Superior temporal gyrus (tissue), 1 donor: Measurements from ENCODE around the gene DSCAML1.
A peak's percentile ranks its signal among the peaks of the same experiment; 100 is the strongest.
"Not testable (repeated sequence)": the region's sequence is repeated elsewhere in the genome, so short reads cannot be mapped to it uniquely, and the experiment has no call there.

Experiments
- DNase-seq: peaks from one replicate; pipeline ENCODE4 v3.0.0-alpha.2; 2016; ENCODE audit errors: extremely low spot score

DSCAML1 gene

GRCh38 chr11:117794772-117795629 is 2.0 kb downstream of the DSCAML1 start:
- no peak for DNase-seq

- peak; percentile 84 for DNase-seq
Measured at GRCh38 chr11:117794135-117794534, 2.9 kb downstream of the DSCAML1 start.

- peak; percentile 72 for DNase-seq
Measured at GRCh38 chr11:117793583-117793982, 3.4 kb downstream of the DSCAML1 start.

- DNase-seq: no peak
Measured at GRCh38 chr11:117792992-117793391, 4.0 kb downstream of the DSCAML1 start.

- DNase-seq: no peak
Measured at GRCh38 chr11:117792241-117792640, 4.8 kb downstream of the DSCAML1 start.

GRCh38 chr11:117790279-117790678 is 6.7 kb downstream of the DSCAML1 start:
- DNase-seq: no peak

GRCh38 chr11:117789241-117789640 is 7.8 kb downstream of the DSCAML1 start:
- no peak for DNase-seq

GRCh38 chr11:117786135-117786870 is 10.7 kb downstream of the DSCAML1 start:
- DNase-seq: no peak

GRCh38 chr11:117782101-117782500 is 14.9 kb downstream of the DSCAML1 start:
- DNase-seq: no peak

GRCh38 chr11:117781627-117782026 is 15.4 kb downstream of the DSCAML1 start:
- no peak for DNase-seq

GRCh38 chr11:117780456-117780855 is 16.6 kb downstream of the DSCAML1 start:
- no peak for DNase-seq

GRCh38 chr11:117774553-117774952 is 22.5 kb downstream of the DSCAML1 start:
- no peak for DNase-seq

- DNase-seq: no peak
Measured at GRCh38 chr11:117772360-117772759, 24.7 kb downstream of the DSCAML1 start.

- no peak for DNase-seq
Measured at GRCh38 chr11:117771841-117772240, 25.2 kb downstream of the DSCAML1 start.

GRCh38 chr11:117771197-117771596 is 25.8 kb downstream of the DSCAML1 start:
- DNase-seq: peak; percentile 95

- DNase-seq: no peak
Measured at GRCh38 chr11:117770061-117770460, 27.0 kb downstream of the DSCAML1 start.

GRCh38 chr11:117769533-117769932 is 27.5 kb downstream of the DSCAML1 start:
- DNase-seq: no peak

- DNase-seq: no peak
Measured at GRCh38 chr11:117768506-117768905, 28.5 kb downstream of the DSCAML1 start.

GRCh38 chr11:117767071-117767470 is 29.9 kb downstream of the DSCAML1 start:
- DNase-seq: no peak

GRCh38 chr11:117766576-117766975 is 30.4 kb downstream of the DSCAML1 start:
- DNase-seq: no peak

- DNase-seq: peak; percentile 40
Measured at GRCh38 chr11:117766026-117766425, 31.0 kb downstream of the DSCAML1 start.

- no peak for DNase-seq
Measured at GRCh38 chr11:117765068-117765467, 31.9 kb downstream of the DSCAML1 start.

GRCh38 chr11:117763465-117763864 is 33.6 kb downstream of the DSCAML1 start:
- not testable (repeated sequence) for DNase-seq
